Keratinocyte (primary cell): ENCODE data around the gene ZNF668. TPM values are rescaled to one million over a fixed set of nuclear protein-coding genes. Genes with fewer than 3 reads are reported as not detected.

Experiments
- DNase-seq: peaks from one replicate; pipeline ENCODE4 v3.0.0-alpha.2; 2011; ENCODE audit warnings: low read depth, missing footprints, low spot score
- FAIRE-seq: peaks from 2 replicates; lab custom pipeline; 2011; peaks lifted over from hg19 to GRCh38; lab: Jason Lieb, UNC
- H2AFZ ChIP-seq: 2 replicates; pipeline ENCODE4 v1.6.0; 2012; ENCODE audit warnings: low read length, control low read depth, inconsistent platforms; ENCODE audit not compliant: control insufficient read depth
- H3K27ac ChIP-seq: 2 replicates; pipeline ENCODE4 v1.5.1; 2011; ENCODE audit warnings: low read length; ENCODE audit not compliant: control insufficient read depth, insufficient read depth
- H3K27me3 ChIP-seq: 3 replicates; pipeline ENCODE4 v1.6.0; 2011; ENCODE audit warnings: low read length; ENCODE audit not compliant: control insufficient read depth, insufficient read depth; ENCODE audit errors: extremely low read depth
- H3K36me3 ChIP-seq, 2 experiments: 2 replicates in 1 of 2; 3 replicates in 1 of 2; pipeline ENCODE4 v1.5.1; 2011; ENCODE audit warnings: low read length in 2 of 2, mild to moderate bottlenecking in 1 of 2; ENCODE audit not compliant: control insufficient read depth in 2 of 2, insufficient read depth in 2 of 2; ENCODE audit errors: extremely low read depth in 1 of 2
- H3K4me1 ChIP-seq: 3 replicates; pipeline ENCODE4 v1.5.1; 2011; ENCODE audit warnings: low read length; ENCODE audit not compliant: control insufficient read depth, insufficient read depth; ENCODE audit errors: extremely low read depth
- H3K4me2 ChIP-seq: 3 replicates; pipeline ENCODE4 v1.6.0; 2011; ENCODE audit warnings: low read depth, low read length; ENCODE audit not compliant: control insufficient read depth, insufficient read depth; ENCODE audit errors: extremely low read depth
- H3K4me3 ChIP-seq, 3 experiments: fragments of 200-600 bp in 1 of 3; sonication (generic) in 1 of 3; 2 replicates in 2 of 3; 3 replicates in 1 of 3; pipeline ENCODE4 v1.5.1; 2011 to 2016; ENCODE audit warnings: low read length in 3 of 3, mild to moderate bottlenecking in 3 of 3, control low read depth in 2 of 3, inconsistent platforms in 1 of 3, low read depth in 1 of 3, mixed read lengths in 1 of 3, mixed run types in 1 of 3, moderate library complexity in 1 of 3; ENCODE audit not compliant: control insufficient read depth in 2 of 3, insufficient read depth in 2 of 3; ENCODE audit errors: extremely low read depth in 1 of 3
- H3K79me2 ChIP-seq: 2 replicates; pipeline ENCODE4 v1.6.0; 2012; ENCODE audit warnings: low read length; ENCODE audit not compliant: control insufficient read depth, insufficient read depth
- H3K9ac ChIP-seq: 3 replicates; pipeline ENCODE4 v1.6.0; 2011; ENCODE audit warnings: low read length; ENCODE audit not compliant: control insufficient read depth, insufficient read depth; ENCODE audit errors: extremely low read depth
- H3K9me1 ChIP-seq: 3 replicates; pipeline ENCODE4 v1.6.0; 2011; ENCODE audit warnings: low read length; ENCODE audit not compliant: control insufficient read depth, insufficient read depth; ENCODE audit errors: extremely low read depth
- H3K9me3 ChIP-seq: 2 replicates; pipeline ENCODE4 v1.5.1; 2012; ENCODE audit warnings: low read depth, low read length; ENCODE audit not compliant: control insufficient read depth
- H4K20me1 ChIP-seq: 3 replicates; pipeline ENCODE4 v1.6.0; 2011; ENCODE audit warnings: low read length; ENCODE audit not compliant: control insufficient read depth, insufficient read depth; ENCODE audit errors: extremely low read depth
- CTCF ChIP-seq, 3 experiments: IDR thresholded peaks in 1 of 3; conservative IDR thresholded peaks in 1 of 3; optimal IDR thresholded peaks in 1 of 3; 2 replicates in 2 of 3; 3 replicates in 1 of 3; pipeline versions ENCODE3 to v1.5.1; 2011; ENCODE audit warnings: low read length in 3 of 3, mild to moderate bottlenecking in 3 of 3, moderate library complexity in 2 of 3, control low read depth in 1 of 3, inconsistent platforms in 1 of 3; ENCODE audit not compliant: insufficient read depth in 2 of 3; ENCODE audit errors: extremely low read depth in 1 of 3
- EZH2 ChIP-seq: IDR thresholded peaks from one replicate; pipeline ENCODE4 v1.6.1; 2012; ENCODE audit warnings: inconsistent platforms, mild to moderate bottlenecking, low read length, moderate library complexity
- dilution Hi-C: fragments of 300-500 bp; cut with MboI; formaldehyde crosslinking; loops from one replicate; pipeline ENCODE4 v1.7.0; 2020; ENCODE audit warnings: low sequenced_read_pairs; ENCODE audit not compliant: extremely low pct_ligation_motif_present
- polyA plus RNA-seq, 5 experiments: library from polyadenylated mRNA; depleted of rRNA in 3 of 5; stranded (reverse) in 3 of 5; stranded (forward) in 1 of 5; unstranded in 1 of 5; fragments of >200 nt; gene quantifications; 1 replicate in 1 of 5; 2 replicates in 3 of 5; 3 replicates in 1 of 5; pipeline versions ENCODE4 v1.2.1 to v1.2.3, GENCODE V29; 2011 to 2012; ENCODE audit warnings: missing spikeins in 2 of 5, low read depth in 1 of 5, low replicate concordance in 1 of 5

The ZNF668 gene
- polyA plus RNA-seq, 1 donor (not counting 4 experiments of a cell fraction or from before 2014, with no cell fraction given), result 5.5 TPM

DNA sequence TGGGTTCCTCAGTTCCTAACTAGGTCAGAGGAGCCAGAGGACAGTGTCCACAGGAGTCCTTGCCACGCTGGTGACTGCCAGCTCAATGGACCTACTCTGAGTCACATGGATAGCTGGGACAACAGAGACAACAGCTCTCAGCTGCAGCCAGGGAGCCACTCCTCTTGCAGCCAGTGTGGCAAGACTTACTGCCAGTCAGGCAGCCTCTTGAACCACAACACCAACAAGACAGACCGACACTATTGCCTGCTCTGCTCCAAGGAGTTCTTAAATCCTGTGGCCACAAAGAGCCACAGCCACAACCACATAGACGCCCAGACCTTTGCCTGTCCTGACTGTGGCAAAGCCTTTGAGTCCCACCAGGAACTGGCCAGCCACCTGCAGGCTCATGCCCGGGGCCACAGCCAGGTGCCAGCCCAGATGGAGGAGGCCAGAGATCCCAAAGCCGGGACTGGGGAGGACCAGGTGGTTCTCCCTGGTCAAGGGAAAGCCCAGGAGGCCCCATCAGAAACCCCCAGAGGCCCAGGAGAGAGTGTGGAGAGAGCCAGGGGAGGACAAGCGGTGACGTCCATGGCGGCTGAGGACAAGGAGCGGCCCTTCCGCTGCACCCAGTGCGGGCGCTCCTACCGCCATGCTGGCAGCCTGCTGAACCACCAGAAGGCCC, 6.8 kb upstream of the ZNF668 start:
- Histone ChIP-seq H3K79me2 (peaks cover 48% of the 10 kb centered on the region), H3K4me1 (peaks cover 9% of the 10 kb centered on the region), H3K27ac (no peak overlapping the region), H3K9me3 (no peaks in the 10 kb centered on the region), H3K4me2 (no peak overlapping the region), H3K9me1 (no peaks in the 10 kb centered on the region), H2AFZ (no peak overlapping the region), H3K36me3 (peaks cover 22 to 30% of the 10 kb centered on the region in 2 experiments), H4K20me1 (no peaks in the 10 kb centered on the region), H3K9ac (no peak overlapping the region), H3K4me3 (no peak overlapping the region), H3K27me3 (no peaks in the 10 kb centered on the region)
- no peak for DNase-seq
- dilution Hi-C loops, result no loop called here
- no peak for FAIRE-seq
- TF ChIP-seq CTCF (optimal IDR thresholded peaks at IDR 0.05 in 1 of 3, IDR thresholded peaks at IDR 0.05 in 1 of 3, conservative IDR thresholded peaks at IDR 0.05 in 1 of 3; ENCODE audit: extremely low read depth in 1 of 3, insufficient read depth in 2 of 3, low read length in 3 of 3) (no peak), EZH2 (no peak)

DNA sequence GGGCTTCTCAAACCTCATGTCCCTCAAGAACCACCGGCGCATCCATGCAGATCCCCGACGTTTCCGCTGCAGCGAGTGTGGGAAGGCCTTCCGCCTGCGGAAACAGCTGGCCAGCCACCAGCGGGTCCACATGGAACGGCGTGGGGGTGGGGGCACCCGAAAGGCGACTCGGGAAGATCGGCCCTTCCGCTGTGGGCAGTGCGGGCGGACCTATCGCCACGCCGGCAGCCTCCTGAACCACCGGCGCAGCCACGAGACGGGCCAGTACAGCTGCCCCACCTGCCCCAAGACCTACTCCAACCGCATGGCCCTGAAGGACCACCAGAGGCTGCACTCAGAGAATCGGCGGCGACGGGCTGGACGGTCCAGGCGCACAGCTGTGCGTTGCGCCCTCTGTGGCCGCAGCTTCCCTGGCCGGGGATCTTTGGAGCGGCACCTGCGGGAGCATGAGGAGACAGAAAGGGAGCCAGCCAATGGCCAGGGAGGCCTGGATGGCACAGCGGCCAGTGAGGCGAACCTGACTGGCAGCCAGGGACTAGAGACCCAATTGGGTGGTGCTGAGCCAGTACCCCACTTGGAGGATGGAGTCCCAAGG, 6.1 kb upstream of the ZNF668 start:
- H4K20me1 ChIP-seq, result no peaks in the 10 kb centered on the region
- H3K79me2 ChIP-seq, result peaks cover 53% of the 10 kb centered on the region
- no peak overlapping the region for H3K27ac ChIP-seq
- H2AFZ ChIP-seq, result no peak overlapping the region
- peaks cover 2% of the 10 kb centered on the region for H3K4me1 ChIP-seq
- peaks cover 22 to 30% of the 10 kb centered on the region in 2 experiments for H3K36me3 ChIP-seq
- no peaks in the 10 kb centered on the region for H3K9me3 ChIP-seq
- H3K27me3 ChIP-seq, result no peaks in the 10 kb centered on the region
- H3K9me1 ChIP-seq, result no peaks in the 10 kb centered on the region
- no peak for TF ChIP-seq CTCF (optimal IDR thresholded peaks at IDR 0.05 in 1 of 3, IDR thresholded peaks at IDR 0.05 in 1 of 3, conservative IDR thresholded peaks at IDR 0.05 in 1 of 3; ENCODE audit: extremely low read depth in 1 of 3, insufficient read depth in 2 of 3, low read length in 3 of 3)
- TF ChIP-seq EZH2, result no peak
- H3K9ac ChIP-seq, result no peak overlapping the region
- dilution Hi-C loops, result no loop called here
- DNase-seq (no peak), FAIRE-seq (no peak)
- no peak overlapping the region for H3K4me3 ChIP-seq
- no peak overlapping the region for H3K4me2 ChIP-seq
